ENCODE measurements around the gene DGUOK.
"Not testable (repeated sequence)": the region's sequence is repeated elsewhere in the genome, so short reads cannot be mapped to it uniquely, and the experiment has no call there.

DGUOK gene

DNA sequence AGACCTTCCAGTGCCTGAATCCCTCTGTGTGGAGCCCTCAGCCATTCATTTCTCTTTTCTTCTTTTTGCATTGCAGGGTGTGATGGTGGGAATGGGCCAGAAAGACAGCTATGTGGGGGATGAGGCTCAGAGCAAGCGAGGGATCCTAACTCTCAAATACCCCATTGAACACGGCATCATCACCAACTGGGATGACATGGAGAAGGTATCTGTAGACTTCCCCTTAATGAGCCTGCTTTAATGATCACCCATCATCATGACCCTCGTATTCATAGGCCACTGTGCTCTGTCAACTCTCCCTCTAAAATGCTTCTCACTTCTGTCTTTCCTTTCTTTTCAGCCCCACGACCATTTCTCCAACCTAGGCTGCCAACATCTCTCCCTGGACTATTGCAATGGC is 24.4 kb upstream of the DGUOK start:
- no peak for DNase-seq

DNA sequence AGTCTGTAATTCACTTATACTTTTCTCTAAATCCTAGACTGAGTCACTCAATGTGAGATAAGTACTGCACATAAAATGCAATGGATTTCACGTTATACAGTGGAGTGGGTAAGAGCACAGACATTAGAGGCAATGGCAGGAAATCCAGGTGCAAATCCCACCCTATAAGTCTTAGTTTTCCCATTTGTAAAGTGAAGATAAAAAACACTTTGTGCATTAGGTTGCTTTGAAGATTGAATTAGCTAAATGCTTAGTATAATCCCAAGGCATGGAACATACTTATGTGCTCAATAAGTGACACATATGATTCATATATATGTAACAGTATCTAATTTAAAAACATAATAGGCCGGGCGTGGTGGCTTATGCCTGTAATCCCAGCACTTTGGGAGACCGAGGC is 23.4 kb upstream of the DGUOK start:
- DNase-seq, result no peak

DNA sequence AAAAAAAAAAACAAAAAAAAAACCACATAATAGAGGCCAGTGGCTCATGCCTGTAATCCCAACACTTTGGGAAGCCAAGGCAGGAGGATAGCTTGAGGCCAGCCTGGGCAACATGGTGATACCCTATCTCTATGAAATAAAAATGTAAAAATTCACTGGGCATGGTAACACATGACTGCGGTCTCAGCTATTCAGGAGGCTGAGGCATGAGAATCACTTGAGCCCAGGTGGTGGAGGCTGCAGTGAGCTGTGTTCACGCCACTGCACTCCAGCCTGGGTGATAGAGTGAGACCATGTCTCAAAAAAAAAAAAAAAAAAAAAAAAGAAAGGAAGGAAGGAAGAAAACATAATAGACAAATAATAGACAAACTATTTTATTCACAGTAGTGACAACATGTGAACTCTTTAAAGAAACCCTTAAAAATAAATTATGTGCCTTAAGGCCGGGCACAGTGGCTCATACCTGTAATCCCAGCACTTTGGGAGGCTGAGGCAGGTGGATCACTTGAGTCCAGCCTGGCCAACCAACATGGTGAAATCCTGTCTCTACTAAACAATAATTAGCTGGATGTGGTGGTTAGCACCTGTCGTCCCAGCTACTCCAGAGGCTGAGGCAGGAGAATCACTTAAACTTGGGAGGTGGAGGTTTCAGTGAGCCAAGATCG is 22.6 kb upstream of the DGUOK start:
- not testable (repeated sequence) for DNase-seq

DNA sequence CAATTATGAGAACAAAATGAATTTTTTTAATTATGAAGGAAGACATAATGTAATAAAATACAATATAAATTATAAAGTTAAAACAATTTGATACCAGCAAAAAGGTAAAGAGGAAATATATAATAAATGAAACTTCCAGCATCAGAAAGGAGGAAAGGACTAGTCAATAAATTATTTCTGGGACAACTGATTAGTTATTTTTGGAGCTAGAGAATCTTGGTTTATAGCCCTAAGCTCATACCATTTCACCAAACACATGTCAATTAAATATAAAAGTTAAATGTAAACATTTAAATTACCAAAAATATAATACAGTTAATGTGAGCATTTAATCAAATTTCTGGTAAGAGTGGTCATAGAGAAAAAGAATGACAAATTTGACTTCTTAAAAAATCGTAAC is 21.7 kb upstream of the DGUOK start:
- no peak for DNase-seq

DNA sequence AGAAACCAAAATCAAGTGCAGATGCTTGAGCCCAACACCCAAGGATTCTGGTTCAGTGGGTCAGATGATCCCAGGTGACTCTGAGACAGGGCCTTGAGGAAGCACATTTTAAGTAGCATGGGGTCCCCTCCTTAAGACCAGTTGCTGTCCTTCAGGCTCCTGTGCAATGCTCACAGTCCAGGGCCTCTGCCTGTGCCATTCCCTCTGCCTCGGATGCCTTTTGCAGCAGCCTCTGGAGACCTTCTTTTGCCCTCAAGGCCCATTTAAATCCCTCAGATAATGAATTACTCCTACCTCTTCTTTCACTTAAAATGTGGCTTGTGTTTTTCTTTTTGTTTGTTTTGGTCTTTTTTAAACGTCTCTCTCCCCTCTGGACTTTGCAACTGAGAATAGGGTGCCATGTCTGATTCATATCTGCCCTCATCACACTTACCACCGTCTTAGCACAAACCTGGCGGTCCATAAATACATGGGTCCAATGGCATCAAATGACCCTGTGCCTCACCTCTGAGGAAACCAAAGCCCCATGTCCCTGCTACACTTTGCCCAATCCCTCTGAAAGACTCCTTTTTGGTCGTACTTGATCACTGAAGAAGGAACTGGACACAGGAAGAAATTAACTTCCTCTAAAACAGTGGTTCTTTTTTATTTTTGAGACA is 19.7 kb upstream of the DGUOK start:
- no peak for DNase-seq

DNA sequence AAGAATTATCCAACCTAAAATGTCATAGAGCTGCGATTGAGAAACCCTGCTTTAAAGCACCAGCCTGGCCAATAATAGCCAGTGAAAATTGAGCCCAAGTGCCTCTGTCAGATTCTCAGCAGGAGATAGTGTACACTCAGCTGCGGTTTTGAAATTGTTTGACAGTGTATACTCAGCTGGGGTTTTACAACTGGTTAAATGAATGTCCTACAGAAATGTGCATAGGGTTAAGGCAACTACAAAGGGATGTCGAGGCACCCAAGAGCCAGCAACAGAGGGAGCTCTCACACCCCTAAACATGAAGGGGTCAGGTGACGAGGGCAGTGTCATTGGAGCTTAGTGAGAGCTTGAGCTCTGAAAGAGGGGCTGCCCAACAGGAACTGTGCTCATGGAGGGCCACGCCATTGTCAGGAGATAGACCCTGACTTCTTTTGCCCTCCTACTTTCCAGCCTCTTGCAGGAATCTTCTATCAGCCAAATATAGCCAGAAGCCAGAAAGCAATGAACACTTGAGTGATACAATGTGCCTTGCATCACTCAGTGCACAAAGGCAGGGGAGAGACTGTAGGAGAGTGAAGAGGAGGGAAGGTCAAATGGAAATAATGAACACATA is 18.7 kb upstream of the DGUOK start:
- peak; percentile 11 for DNase-seq

DNA sequence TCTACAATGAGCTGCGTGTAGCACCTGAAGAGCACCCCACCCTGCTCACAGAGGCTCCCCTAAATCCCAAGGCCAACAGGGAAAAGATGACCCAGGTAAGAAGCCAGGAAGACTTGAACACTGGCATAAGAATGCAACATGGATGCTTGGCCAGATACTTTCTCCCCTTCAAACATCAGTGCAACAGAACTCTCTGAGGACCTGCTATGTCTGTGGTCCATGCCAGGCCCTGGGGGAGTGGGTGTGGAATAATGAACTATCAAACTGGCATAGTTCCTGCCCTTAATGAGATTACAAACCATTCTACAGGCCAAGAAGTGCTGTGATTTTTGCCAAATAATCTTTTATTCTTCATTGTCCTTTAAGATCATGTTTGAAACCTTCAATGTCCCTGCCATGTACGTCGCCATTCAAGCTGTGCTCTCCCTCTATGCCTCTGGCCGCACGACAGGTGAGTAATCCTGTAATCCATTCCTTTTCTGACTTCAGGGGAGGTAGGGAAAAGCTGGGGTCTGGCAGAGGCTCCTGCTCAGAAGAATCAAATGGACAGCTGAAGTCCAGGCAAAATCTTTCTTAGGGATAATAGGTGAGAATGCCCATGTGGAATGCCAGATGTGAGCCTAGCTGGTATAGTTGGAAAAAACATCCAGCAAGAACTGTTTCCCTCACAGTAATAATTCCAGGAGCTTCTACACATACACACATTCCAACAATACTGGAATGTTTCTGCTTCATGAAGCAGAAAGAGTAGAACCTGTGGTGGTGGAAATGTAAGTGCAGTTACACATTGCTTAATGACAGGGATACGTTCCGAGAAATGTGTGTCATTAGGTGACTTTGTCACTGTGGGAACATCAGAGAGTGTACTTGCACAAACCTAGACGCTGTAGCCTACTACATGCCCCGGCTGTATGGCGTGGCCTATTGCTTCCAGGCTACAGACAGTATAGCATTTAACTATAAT is 17.7 kb upstream of the DGUOK start:
- no peak for DNase-seq

DNA sequence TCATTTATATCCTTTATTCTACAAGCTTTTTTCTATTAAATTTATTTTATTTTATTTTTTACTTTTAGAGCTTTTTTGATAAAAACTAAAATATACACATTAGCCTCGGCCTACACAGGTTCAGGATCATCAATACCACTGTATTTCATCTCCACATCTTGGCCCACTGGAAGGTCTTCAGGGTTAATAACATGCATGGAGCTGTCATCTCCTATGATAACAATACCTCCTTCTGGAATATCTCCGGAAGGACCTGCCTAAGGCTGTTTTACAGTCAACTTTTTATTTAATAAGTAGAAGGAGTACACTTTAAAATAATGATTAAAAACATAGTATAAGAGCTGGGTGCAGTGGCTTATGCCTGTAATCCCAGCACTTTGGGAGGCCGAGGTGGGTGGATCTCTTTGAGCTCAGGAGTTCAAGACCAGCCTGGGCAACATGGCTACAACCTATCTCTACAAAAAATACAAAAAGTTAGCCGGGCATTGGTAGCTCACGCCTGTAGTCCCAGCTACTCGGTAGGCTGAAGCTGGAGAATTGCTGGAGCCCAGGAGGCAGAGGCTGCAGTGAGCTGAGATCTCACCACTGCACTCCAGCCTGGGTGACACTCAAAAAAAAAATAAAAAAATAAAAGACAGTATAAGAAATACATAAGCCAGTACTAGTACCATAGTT is 15.7 kb upstream of the DGUOK start:
- DNase-seq, result no peak

DNA sequence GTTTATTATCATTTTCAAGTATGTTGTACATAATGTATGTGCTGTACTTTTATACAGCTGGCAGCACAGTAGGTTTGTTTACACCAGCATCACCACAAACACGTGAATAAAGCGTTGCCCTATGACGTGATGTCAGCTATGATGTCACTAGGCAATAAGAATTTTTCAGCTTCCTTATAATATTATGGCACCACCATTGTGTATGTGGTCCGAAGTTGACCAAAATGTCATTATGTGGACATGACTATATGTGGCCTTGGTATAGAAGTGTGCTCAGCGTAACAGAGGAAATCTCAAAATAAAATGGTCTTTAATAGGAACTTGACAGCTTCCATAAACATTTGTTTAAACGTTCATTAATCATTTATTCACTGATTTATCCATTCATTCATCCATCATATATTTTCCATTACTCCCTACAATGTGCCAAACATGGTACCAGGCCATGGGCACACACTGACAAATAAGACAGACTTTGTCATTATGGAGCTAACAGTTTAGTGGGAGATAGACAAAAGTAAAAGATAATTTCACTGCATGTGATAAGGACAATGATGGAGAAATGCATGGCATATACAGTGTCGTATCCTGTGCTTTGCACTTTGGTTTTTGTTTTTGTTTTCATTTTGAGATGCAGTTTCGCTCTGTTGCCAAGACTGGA is 15.0 kb upstream of the DGUOK start:
- DNase-seq, result no peak

DNA sequence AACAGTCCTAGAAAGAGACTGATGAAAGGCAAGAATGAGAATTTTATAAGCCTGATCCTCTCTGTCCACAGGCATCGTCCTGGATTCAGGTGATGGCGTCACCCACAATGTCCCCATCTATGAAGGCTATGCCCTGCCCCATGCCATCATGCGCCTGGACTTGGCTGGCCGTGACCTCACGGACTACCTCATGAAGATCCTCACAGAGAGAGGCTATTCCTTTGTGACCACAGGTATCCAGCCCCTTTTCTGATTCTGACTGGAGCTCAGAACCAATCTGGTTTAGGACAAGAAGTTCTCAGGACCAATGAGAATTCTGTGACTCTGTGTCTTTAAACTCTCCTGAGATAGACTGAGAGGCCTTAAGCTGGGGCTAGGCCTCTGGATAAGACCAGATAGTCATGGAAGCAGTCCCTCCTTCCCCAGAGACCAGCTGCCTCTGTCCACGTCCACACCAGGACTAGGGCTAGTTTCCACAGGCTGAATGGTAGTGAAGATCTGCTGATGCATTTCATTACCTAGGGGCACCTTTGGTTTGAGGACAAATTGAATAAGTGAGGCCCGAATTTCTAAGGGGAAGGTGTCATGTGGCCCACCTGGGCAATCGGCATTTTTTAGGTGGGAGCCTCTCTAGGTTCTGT is 13.1 kb upstream of the DGUOK start:
- no peak for DNase-seq

DNA sequence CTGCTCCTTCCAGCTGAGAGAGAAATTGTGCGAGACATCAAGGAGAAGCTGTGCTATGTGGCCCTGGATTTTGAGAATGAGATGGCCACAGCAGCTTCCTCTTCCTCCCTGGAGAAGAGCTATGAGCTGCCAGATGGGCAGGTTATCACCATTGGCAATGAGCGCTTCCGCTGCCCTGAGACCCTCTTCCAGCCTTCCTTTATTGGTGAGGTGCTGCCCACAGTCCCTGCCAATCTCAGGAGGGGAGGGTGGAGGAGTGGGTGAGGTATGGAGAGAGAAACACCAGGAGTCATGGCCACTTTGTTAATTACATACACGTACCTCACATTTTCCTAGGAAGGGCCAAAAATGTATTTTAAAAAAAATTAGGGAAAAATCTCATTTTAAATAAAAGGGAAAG is 12.0 kb upstream of the DGUOK start:
- DNase-seq, result no peak

DNA sequence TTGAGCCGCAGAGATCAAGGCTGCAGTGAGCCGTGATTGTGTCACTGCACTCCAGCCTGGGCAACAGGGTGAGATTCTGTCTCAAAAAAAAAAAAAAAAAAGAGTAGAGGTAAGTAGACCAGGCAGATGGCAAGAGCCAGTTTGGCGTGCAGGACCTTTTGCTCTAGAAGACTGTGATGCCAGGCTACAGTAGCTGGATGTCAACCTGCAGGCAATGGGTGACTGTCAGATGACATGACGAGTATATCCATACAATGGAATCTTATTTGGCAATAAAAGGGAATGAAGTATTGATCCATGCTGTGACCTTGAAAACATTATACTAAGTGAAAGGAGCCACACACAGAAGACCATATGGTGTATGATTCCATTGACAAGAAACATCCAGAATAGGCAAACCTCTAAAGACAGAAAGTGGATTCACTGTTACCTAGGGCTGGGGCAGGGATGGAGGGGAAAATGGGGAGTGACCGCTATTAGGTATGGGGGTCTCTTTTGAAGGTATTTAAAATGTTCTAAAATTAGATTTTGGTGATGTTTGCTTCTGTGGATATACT is 11.2 kb upstream of the DGUOK start:
- DNase-seq, result no peak

DNA sequence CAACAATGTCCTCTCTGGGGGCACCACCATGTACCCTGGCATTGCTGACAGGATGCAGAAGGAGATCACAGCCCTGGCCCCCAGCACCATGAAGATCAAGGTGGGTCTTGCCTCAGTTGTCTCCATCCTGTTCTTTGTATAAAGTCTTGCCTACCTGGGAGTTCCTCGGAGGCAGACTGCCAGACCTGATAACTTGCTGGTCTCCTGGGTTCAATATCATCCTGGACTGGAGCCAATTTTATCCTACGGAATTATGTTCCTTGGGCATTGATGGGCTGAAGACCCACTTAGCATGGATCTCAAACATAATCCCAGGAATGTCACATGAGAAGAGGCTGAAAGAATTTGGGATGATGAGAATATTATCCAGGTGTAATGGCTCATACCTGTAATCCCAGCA is 10.0 kb upstream of the DGUOK start:
- no peak for DNase-seq

DNA sequence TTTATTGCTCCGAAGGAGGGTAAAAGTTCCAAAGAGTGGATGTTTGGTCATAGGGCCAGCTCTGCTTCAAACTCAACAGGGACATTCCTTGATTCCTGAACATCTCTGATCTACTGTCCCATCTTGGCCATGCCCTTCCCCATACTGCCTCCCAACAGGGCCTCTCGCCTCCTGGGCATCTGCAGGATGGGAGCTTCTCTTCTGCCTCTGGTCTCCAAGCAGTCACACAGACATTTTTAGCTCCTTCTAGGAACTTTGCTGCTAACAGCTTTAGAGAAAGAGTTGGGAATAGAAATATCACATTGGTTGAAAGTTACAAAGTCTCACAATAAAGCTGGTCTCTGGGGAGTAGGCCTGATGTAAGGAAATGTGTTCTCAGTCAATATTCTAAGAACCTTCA is 9.4 kb upstream of the DGUOK start:
- DNase-seq, result no peak

DNA sequence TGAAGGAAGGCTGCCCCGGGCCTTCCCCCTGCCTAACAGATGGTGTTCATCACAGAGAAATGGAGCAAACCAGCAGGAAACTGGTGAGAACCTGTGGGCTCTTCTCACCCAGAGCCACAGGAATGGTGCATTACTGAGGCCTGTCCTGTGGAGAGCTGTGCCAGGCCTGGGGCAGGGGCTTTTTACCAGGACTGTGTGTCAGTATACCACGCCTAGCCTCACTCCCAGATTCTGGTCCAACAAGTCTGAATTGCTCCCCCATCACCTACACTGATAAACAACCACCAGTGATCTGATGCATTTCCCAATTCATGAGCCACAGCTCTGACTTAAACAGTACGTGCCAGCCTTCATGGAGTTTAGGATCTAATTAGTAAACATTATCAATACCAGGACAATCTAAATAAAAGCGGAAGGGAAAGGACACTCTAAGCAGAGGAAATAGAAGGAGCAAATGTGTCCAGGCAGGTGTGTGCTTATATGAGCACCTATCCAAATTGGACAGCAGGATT is 8.9 kb upstream of the DGUOK start:
- DNase-seq, result no peak

DNA sequence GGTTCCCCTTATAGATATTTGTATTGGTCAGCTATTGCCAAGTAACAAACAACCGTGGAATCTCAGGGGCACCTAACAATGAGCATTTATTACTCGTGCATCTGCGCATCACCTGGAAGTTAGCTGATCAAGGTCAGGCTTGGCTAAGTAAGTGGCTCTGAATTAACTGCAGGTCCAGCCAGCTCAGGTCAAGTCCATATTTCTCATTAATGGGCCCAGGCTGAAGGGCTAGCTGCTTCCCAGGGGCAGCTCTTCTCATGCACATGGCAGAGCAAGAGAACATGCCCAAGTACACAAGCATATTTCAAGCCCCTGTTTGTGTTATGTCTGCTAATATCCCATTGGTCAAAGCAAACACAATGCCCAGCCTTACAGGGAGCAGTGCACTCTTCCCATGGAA is 7.8 kb upstream of the DGUOK start:
- no peak for DNase-seq

DNA sequence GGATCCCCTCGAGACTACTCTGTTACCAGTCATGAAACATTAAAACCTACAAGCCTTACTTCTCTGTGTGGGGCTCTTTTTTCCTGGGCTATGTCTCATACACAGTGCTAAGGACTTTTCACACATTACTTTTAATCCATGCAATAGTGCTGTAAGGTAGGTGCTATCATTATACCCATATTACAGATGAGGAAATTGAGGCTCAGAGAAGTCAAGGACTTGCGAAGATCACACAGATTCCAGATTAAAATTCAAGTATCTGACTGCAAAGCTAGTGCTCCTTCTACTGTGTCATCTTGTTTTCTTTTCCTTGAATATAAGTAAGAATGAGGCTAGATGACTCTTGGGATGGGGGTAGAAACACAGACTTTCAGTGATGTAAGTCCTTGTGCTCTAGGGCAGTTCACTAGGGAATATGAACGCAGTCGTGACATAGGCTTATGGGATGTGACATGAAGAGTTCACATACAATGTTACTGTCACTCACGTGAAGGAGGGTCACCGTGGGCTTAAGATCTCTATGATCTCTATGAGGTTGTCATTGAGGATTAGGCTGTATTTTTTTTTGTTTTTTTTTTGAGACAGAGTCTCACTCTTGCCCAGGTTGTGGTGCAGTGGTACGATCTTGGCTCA is 7.0 kb upstream of the DGUOK start:
- DNase-seq, result no peak

DNA sequence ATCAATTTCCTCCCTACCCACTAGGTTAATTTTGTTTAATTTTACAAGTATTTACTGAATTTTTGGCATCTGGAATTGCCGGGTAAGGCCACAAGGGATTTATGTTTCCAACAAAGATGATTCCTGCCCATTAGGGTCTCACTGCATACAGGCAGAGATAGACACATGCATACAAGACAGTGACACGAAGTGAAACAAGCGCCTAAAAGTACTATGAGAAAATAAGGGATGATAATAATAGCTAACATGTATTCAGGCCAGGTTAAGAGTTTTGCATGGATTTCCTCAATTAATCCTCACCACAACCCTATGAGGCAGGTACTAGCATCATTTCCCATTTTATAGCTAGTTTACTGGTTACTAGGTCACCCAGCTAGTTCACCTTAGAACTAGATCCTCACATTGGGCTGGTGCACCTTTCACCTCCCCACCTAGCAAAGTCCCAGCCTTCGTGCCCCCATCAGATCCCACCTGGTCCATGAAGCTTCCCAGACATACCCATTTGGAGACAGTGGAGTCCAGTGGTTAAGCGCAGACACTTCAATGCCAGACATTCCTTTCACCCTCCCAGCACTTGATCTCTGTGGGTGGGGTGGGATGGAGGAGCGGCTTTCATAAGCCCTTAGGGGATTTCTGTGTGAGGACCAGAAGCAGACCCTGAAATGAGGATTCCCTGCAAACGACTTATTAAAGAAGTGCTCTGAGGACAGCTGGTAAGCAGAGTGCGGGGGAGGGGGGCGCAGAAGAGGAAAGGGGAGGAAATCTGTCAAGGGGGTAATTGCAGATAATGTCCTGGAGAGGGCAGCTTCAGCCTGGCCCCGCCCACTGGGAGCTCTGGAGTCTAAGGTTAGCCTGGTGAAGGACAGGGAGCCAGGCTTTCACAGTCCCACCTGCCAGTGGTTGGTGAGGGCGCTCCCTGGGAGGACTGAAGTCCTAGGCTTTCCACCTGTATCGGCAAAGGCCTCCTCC is 5.8 kb upstream of the DGUOK start:
- DNase-seq, result no peak

DNA sequence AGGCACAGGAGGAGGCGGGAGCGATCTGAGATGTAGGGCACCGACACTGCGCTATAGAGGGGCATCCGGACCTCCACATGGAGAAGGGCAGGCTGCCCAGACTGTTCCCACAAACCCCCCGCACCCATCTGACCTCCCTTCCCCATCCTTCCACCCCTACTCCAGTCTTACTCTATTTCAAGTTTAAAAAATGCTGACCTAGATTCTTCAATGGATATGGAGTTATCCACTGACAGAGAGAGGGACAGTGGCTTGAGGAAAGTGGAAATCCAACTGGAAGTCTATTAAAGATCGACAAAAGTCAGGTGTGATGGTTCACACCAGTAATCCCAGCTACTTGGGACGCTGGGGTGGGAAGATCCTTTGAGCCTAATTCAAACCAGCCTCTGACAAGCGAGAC is 5.1 kb upstream of the DGUOK start:
- DNase-seq, result no peak

All from DMS79 (cell line).